ENCODE results near the gene PPP1CB. TPM values are rescaled to one million over a fixed set of nuclear protein-coding genes. Genes with fewer than 3 reads are reported as not detected.

The PPP1CB gene
- total RNA-seq, 2 experiments from 2014 or later, result 290 to 304 TPM

GRCh38 chr2:28716265-28716865 is 35.3 kb upstream of the PPP1CB start:
- H3K36me3 Mint-ChIP-seq (ENCODE audit: low read depth), result no peaks in the 10 kb centered on the region
- intact Hi-C loops (cut with DNase I, micrococcal nuclease), result no loop called here
- H3K4me1 Mint-ChIP-seq (ENCODE audit: low read depth), result no peaks in the 10 kb centered on the region
- H3K9me3 Mint-ChIP-seq, result no peaks in the 10 kb centered on the region
- ATAC-seq (ENCODE audit: poor library complexity), result no peak
- Histone ChIP-seq H3K4me1 (ENCODE audit: insufficient read depth, low read length) (no peaks in the 10 kb centered on the region), H3K27ac (ENCODE audit: low read depth in 1 of 2, low read length in 2 of 2) (peak overlapping the region in 1 of 2 donors; percentile 34), H3K4me3 (ENCODE audit: low read length) (no peak overlapping the region), H3K27me3 (ENCODE audit: control insufficient read depth in 1 of 2, insufficient read depth in 2 of 2, low read length in 2 of 2) (no peaks in the 10 kb centered on the region), H3K36me3 (ENCODE audit: insufficient read depth, low read length) (no peaks in the 10 kb centered on the region), H3K9me3 (ENCODE audit: control insufficient read depth in 1 of 2, insufficient read depth in 1 of 2, low read length in 2 of 2) (peaks cover 0 to 4% of the 10 kb centered on the region in 2 experiments)
- peak in 3 of 14 experiments; percentile 27 to 72 (median 63) for DNase-seq
- no peak overlapping the region for H3K4me3 Mint-ChIP-seq
- H3K27ac Mint-ChIP-seq, result no peak overlapping the region
- POLR2A ChIA-PET, result no interaction called here
- no peak for TF ChIP-seq CTCF (IDR thresholded peaks at IDR 0.05)
- CTCF ChIA-PET, result no interaction called here
- no peaks in the 10 kb centered on the region for H3K27me3 Mint-ChIP-seq

GRCh38 chr2:28717339-28717758 is 34.3 kb upstream of the PPP1CB start:
- ATAC-seq (ENCODE audit: poor library complexity), result no peak
- CTCF ChIA-PET, result no interaction called here
- Histone ChIP-seq H3K36me3 (ENCODE audit: insufficient read depth, low read length) (no peaks in the 10 kb centered on the region), H3K27ac (ENCODE audit: low read depth in 1 of 2, low read length in 2 of 2) (peak overlapping the region in 1 of 2 donors; percentile 18), H3K4me1 (ENCODE audit: insufficient read depth, low read length) (no peaks in the 10 kb centered on the region), H3K9me3 (ENCODE audit: control insufficient read depth in 1 of 2, insufficient read depth in 1 of 2, low read length in 2 of 2) (peaks cover 0 to 4% of the 10 kb centered on the region in 2 experiments), H3K4me3 (ENCODE audit: low read length) (no peak overlapping the region), H3K27me3 (ENCODE audit: control insufficient read depth in 1 of 2, insufficient read depth in 2 of 2, low read length in 2 of 2) (no peaks in the 10 kb centered on the region)
- H3K4me3 Mint-ChIP-seq, result no peak overlapping the region
- H3K27ac Mint-ChIP-seq, result no peak overlapping the region
- no peaks in the 10 kb centered on the region for H3K4me1 Mint-ChIP-seq (ENCODE audit: low read depth)
- TF ChIP-seq CTCF (IDR thresholded peaks at IDR 0.05), result no peak
- H3K36me3 Mint-ChIP-seq (ENCODE audit: low read depth), result no peaks in the 10 kb centered on the region
- no peaks in the 10 kb centered on the region for H3K9me3 Mint-ChIP-seq
- intact Hi-C loops (cut with DNase I, micrococcal nuclease), result no loop called here
- DNase-seq, result peak in 3 of 14 experiments; percentile 10 to 75 (median 60)
- no peaks in the 10 kb centered on the region for H3K27me3 Mint-ChIP-seq
- POLR2A ChIA-PET, result no interaction called here

GRCh38 chr2:28720345-28720744 is 31.3 kb upstream of the PPP1CB start:
- DNase-seq (no peak), ATAC-seq (ENCODE audit: poor library complexity) (no peak)
- intact Hi-C loops (cut with DNase I, micrococcal nuclease), result no loop called here
- H3K4me1 Mint-ChIP-seq (ENCODE audit: low read depth), result no peaks in the 10 kb centered on the region
- no peaks in the 10 kb centered on the region for H3K9me3 Mint-ChIP-seq
- Histone ChIP-seq H3K36me3 (ENCODE audit: insufficient read depth, low read length) (no peaks in the 10 kb centered on the region), H3K9me3 (ENCODE audit: control insufficient read depth in 1 of 2, insufficient read depth in 1 of 2, low read length in 2 of 2) (no peaks in the 10 kb centered on the region), H3K27me3 (ENCODE audit: control insufficient read depth in 1 of 2, insufficient read depth in 2 of 2, low read length in 2 of 2) (no peaks in the 10 kb centered on the region), H3K4me3 (ENCODE audit: low read length) (no peak overlapping the region), H3K4me1 (ENCODE audit: insufficient read depth, low read length) (no peaks in the 10 kb centered on the region), H3K27ac (ENCODE audit: low read depth in 1 of 2, low read length in 2 of 2) (no peak overlapping the region)
- ChIA-PET CTCF (no interaction called here), POLR2A (no interaction called here)
- no peaks in the 10 kb centered on the region for H3K27me3 Mint-ChIP-seq
- no peaks in the 10 kb centered on the region for H3K36me3 Mint-ChIP-seq (ENCODE audit: low read depth)
- no peak overlapping the region for H3K27ac Mint-ChIP-seq
- TF ChIP-seq CTCF (IDR thresholded peaks at IDR 0.05), result no peak
- H3K4me3 Mint-ChIP-seq, result no peak overlapping the region

Measured in CD4-positive, alpha-beta T cell (primary cell).